ENCODE data around the gene CEACAM6. TPM values are rescaled to one million over a fixed set of nuclear protein-coding genes. Genes with fewer than 3 reads are reported as not detected.

CEACAM6 gene
- total RNA-seq, 1 experiment from 2014 or later: 10.7 TPM

GRCh38 chr19:41769608-41770007 is 14.3 kb downstream of the CEACAM6 start:
- Mint-ChIP-seq H3K4me1 (ENCODE audit: low read depth, unreplicated experiment) (peaks cover 23% of the 10 kb centered on the region), H3K4me3 (ENCODE audit: unreplicated experiment) (no peak overlapping the region), H3K27ac (ENCODE audit: unreplicated experiment) (no peak overlapping the region), H3K9me3 (ENCODE audit: unreplicated experiment) (no peaks in the 10 kb centered on the region), H3K36me3 (ENCODE audit: insufficient read depth, unreplicated experiment) (no peaks in the 10 kb centered on the region), H3K27me3 (ENCODE audit: insufficient read depth, unreplicated experiment) (no peaks in the 10 kb centered on the region)
- no peak for DNase-seq
- H3K4me3 ChIP-seq (ENCODE audit: low read depth, low read length): no peak overlapping the region
- no peaks in the 10 kb centered on the region; the same call in 1 of the 2 replicates for H3K27me3 ChIP-seq (replicated peaks; ENCODE audit: control insufficient read depth, insufficient read depth, low read length)
- no TSS peak for BruUV-seq (replicated peaks)
- H3K9me3 ChIP-seq: 0 out of 2 replicates have a peak, but pooled peaks cover 2% of the 10 kb centered on the region
- intact Hi-C loops (cut with micrococcal nuclease; ENCODE audit: unreplicated experiment): no loop called here
- H3K4me1 ChIP-seq: peaks cover 29% of the 10 kb centered on the region
- no peak for TF ChIP-seq CTCF (IDR thresholded peaks at IDR 0.05; ENCODE audit: insufficient read depth in 1 of 2, low read depth in 1 of 2, low read length in 1 of 2, severe bottlenecking in 1 of 2, unreplicated experiment in 1 of 2)
- CTCF ChIA-PET: interaction anchor here (0.7 kb wide), 1 partner anchor 18 kb away, joined by 8 read pairs; no protein-coding TSS in a partner anchor
- POLR2A ChIA-PET: no interaction called here
- H3K36me3 ChIP-seq (ENCODE audit: control insufficient read depth, insufficient read depth, low read length): no peaks in the 10 kb centered on the region

DNA sequence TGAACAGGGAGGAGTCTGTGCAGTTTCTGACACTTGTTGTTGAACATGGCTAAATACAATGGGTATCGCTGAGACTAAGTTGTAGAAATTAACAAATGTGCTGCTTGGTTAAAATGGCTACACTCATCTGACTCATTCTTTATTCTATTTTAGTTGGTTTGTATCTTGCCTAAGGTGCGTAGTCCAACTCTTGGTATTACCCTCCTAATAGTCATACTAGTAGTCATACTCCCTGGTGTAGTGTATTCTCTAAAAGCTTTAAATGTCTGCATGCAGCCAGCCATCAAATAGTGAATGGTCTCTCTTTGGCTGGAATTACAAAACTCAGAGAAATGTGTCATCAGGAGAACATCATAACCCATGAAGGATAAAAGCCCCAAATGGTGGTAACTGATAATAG is 16.1 kb downstream of the CEACAM6 start:
- ChIA-PET POLR2A (no interaction called here), CTCF (interaction anchor here (1.5 kb wide), 1 partner anchor 18 kb away, joined by 4 read pairs; no protein-coding TSS in a partner anchor)
- H3K36me3 ChIP-seq (ENCODE audit: control insufficient read depth, insufficient read depth, low read length): no peaks in the 10 kb centered on the region
- no peak overlapping the region for H3K4me3 Mint-ChIP-seq (ENCODE audit: unreplicated experiment)
- no peaks in the 10 kb centered on the region for H3K27me3 ChIP-seq (replicated peaks; ENCODE audit: control insufficient read depth, insufficient read depth, low read length)
- no peak for DNase-seq
- H3K4me1 Mint-ChIP-seq (ENCODE audit: low read depth, unreplicated experiment): peaks cover 31% of the 10 kb centered on the region
- no TSS peak for BruUV-seq (replicated peaks)
- H3K27ac Mint-ChIP-seq (ENCODE audit: unreplicated experiment): no peak overlapping the region
- H3K9me3 Mint-ChIP-seq (ENCODE audit: unreplicated experiment): no peaks in the 10 kb centered on the region
- H3K4me3 ChIP-seq (ENCODE audit: low read depth, low read length): no peak overlapping the region
- H3K36me3 Mint-ChIP-seq (ENCODE audit: insufficient read depth, unreplicated experiment): no peaks in the 10 kb centered on the region
- TF ChIP-seq CTCF (IDR thresholded peaks at IDR 0.05; ENCODE audit: insufficient read depth in 1 of 2, low read depth in 1 of 2, low read length in 1 of 2, severe bottlenecking in 1 of 2, unreplicated experiment in 1 of 2): no peak
- intact Hi-C loops (cut with micrococcal nuclease; ENCODE audit: unreplicated experiment): no loop called here
- H3K9me3 ChIP-seq: 0 out of 2 replicates have a peak, but pooled peaks cover 2% of the 10 kb centered on the region
- peaks cover 45% of the 10 kb centered on the region for H3K4me1 ChIP-seq
- no peaks in the 10 kb centered on the region for H3K27me3 Mint-ChIP-seq (ENCODE audit: insufficient read depth, unreplicated experiment)

DNA sequence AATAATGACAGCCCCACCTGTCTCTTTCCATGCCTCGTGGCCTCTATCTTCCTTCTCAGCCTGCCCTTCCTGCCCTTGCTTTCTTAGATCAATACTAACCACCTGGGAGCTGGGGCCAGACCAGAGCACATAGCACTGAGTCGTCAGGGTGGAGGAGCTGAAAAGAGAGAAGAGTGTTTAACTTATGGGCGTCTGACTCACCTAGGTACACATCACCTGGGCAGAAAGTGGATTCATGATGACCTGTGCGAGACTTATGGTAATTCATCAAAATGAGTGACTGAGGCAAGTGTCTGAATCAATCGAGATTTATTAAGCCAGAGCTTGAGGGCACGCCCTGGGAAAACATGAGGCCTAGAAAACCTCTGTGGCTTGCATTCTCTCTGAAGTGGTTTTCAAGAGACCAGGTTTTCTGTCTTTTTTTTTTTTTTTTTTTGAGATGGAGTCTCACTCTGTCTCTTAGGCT is 19.2 kb downstream of the CEACAM6 start:
- no peaks in the 10 kb centered on the region for H3K9me3 Mint-ChIP-seq (ENCODE audit: unreplicated experiment)
- H3K27me3 Mint-ChIP-seq (ENCODE audit: insufficient read depth, unreplicated experiment): no peaks in the 10 kb centered on the region
- no peaks in the 10 kb centered on the region for H3K36me3 ChIP-seq (ENCODE audit: control insufficient read depth, insufficient read depth, low read length)
- peaks cover 72% of the 10 kb centered on the region for H3K4me1 ChIP-seq
- no TSS peak for BruUV-seq (replicated peaks)
- DNase-seq: peak; percentile 85 to 96
- intact Hi-C loops (cut with micrococcal nuclease; ENCODE audit: unreplicated experiment): loop anchor here (1.0 kb wide), 1 partner anchor 40 kb away; no protein-coding TSS in a partner anchor
- peaks cover 41% of the 10 kb centered on the region for H3K4me1 Mint-ChIP-seq (ENCODE audit: low read depth, unreplicated experiment)
- peak overlapping the region; percentile 42 for H3K4me3 Mint-ChIP-seq (ENCODE audit: unreplicated experiment)
- peak overlapping the region; percentile 87 for H3K27ac Mint-ChIP-seq (ENCODE audit: unreplicated experiment)
- TF ChIP-seq CTCF (IDR thresholded peaks at IDR 0.05; ENCODE audit: insufficient read depth in 1 of 2, low read depth in 1 of 2, low read length in 1 of 2, severe bottlenecking in 1 of 2, unreplicated experiment in 1 of 2): no peak
- ChIA-PET POLR2A (interaction anchor here (0.6 to 1.0 kb wide), 4 partner anchors 75 to 510 kb away, joined by 3 read pairs; no protein-coding TSS in a partner anchor), CTCF (interaction anchor here (0.7 to 2.7 kb wide), 7 partner anchors 10 to 68 kb away, joined by 3 to 19 read pairs (median 7); partner anchors contain the start of gene CEACAM6)
- H3K27me3 ChIP-seq (replicated peaks; ENCODE audit: control insufficient read depth, insufficient read depth, low read length): no peaks in the 10 kb centered on the region
- H3K4me3 ChIP-seq (ENCODE audit: low read depth, low read length): no peak overlapping the region
- no peaks in the 10 kb centered on the region for H3K36me3 Mint-ChIP-seq (ENCODE audit: insufficient read depth, unreplicated experiment)
- no peaks in the 10 kb centered on the region; the same call in 1 of the 2 replicates for H3K9me3 ChIP-seq

All from Caco-2 (cell line).